Cardiac muscle cell (in vitro differentiated cells and primary cell): ENCODE measurements around the gene SCARF2. TPM values are rescaled to one million over a fixed set of nuclear protein-coding genes. Genes with fewer than 3 reads are reported as not detected.
A peak's percentile ranks its signal among the peaks of the same experiment; 100 is the strongest.

Experiments used
- DNase-seq, 2 donors: peaks; one replicate each; pipeline versions ENCODE4 v3.0.0 to v3.0.0-alpha.2; 2010 to 2017; ENCODE audit warnings: low read depth in 1 of 2, low spot score in 1 of 2
- H3K27ac ChIP-seq: fragments of 200-600 bp; sonication (generic); 2 replicates; pipeline ENCODE4 v1.5.1; 2016
- H3K27me3 ChIP-seq: fragments of 200-600 bp; sonication (generic); 2 replicates; pipeline ENCODE4 v1.6.0; 2016; ENCODE audit warnings: control low read depth
- H3K36me3 ChIP-seq: fragments of 200-600 bp; sonication (generic); 2 replicates; pipeline ENCODE4 v1.5.1; 2016; ENCODE audit warnings: control low read depth
- H3K4me1 ChIP-seq: fragments of 200-600 bp; sonication (generic); 2 replicates; pipeline ENCODE4 v1.8.1; 2017; ENCODE audit warnings: low read depth, mild to moderate bottlenecking, mixed run types
- H3K4me3 ChIP-seq: fragments of 200-600 bp; sonication (generic); 2 replicates; pipeline ENCODE4 v1.5.1; 2016; ENCODE audit warnings: mild to moderate bottlenecking
- H3K9me3 ChIP-seq: fragments of 200-600 bp; sonication (generic); 2 replicates; pipeline ENCODE4 v1.5.1; 2017; ENCODE audit warnings: low read depth, mild to moderate bottlenecking, control low read depth
- CTCF ChIP-seq: IDR thresholded peaks from 2 replicates; pipeline ENCODE4 v1.5.1; 2012; ENCODE audit warnings: low read depth, mild to moderate bottlenecking, low read length
- polyA plus RNA-seq: library from polyadenylated mRNA; unstranded; fragments of >200 nt; fragmentation: Nextera tagmentation; extraction: Ambion mirVana; gene quantifications from 2 replicates; pipeline ENCODE4 v1.2.1, GENCODE V29; 2016
- total RNA-seq: library from RNA; depleted of rRNA; stranded (reverse); fragments of >200 nt; gene quantifications from 2 replicates; pipeline ENCODE4 v1.2.3, GENCODE V29; 2016

The SCARF2 gene
- total and polyA plus RNA-seq, 2 experiments from 2014 or later, result 38.0 to 66.1 TPM

DNA sequence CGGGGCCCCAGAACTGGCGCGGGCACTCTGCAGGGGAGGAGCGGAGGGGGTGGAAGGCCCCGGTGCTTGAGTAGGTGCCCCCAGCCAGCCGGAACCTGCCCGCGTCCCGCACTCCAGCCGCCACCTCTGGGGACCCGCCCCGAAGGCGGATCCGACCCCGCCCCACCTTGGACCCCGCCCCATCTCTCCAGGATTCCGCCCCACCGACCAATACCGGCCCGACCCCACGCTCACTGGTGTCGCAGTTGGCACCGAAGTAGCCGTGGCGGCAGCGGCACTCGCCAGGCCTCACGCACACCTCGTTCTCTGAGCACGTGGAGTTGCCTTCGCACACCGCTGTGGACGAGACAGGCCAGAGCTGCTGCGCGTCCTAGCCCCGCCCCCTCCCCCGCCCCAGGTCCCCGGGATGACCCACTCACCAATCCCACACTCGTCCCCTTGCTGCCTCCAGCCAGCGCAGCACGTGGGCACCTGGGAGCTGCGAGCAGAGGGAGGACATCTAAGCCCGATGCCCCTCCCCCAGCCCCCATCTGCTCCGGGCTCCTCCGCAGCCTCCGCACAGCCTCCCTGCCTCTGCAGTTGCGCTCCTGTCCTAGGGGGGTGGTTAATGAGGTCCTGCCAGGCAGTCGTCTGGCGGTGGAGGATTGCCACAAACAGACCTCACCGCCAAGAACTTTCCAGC is 6.0 kb downstream of the SCARF2 start:
- H3K27ac ChIP-seq, result no peak overlapping the region
- no peak for DNase-seq

GRCh38 chr22:20430720-20431510 is 6.7 kb downstream of the SCARF2 start:
- no peaks in the 10 kb centered on the region for H3K9me3 ChIP-seq
- peaks cover 7% of the 10 kb centered on the region for H3K4me1 ChIP-seq
- H3K36me3 ChIP-seq, result no peaks in the 10 kb centered on the region
- no peak for TF ChIP-seq CTCF
- peak overlapping the region; percentile 22 for H3K4me3 ChIP-seq
- no peak overlapping the region for H3K27ac ChIP-seq
- H3K27me3 ChIP-seq, result peaks cover 55% of the 10 kb centered on the region
- peak in 1 of 2 donors; percentile 80 for DNase-seq

More for the DNA sequence above, 6.0 kb downstream of the SCARF2 start:
- Histone ChIP-seq H3K4me1 (peaks cover 7% of the 10 kb centered on the region), H3K9me3 (no peaks in the 10 kb centered on the region), H3K4me3 (peak overlapping the region; percentile 22), H3K36me3 (no peaks in the 10 kb centered on the region), H3K27me3 (peaks cover 55% of the 10 kb centered on the region)
- TF ChIP-seq CTCF, result no peak

DNA sequence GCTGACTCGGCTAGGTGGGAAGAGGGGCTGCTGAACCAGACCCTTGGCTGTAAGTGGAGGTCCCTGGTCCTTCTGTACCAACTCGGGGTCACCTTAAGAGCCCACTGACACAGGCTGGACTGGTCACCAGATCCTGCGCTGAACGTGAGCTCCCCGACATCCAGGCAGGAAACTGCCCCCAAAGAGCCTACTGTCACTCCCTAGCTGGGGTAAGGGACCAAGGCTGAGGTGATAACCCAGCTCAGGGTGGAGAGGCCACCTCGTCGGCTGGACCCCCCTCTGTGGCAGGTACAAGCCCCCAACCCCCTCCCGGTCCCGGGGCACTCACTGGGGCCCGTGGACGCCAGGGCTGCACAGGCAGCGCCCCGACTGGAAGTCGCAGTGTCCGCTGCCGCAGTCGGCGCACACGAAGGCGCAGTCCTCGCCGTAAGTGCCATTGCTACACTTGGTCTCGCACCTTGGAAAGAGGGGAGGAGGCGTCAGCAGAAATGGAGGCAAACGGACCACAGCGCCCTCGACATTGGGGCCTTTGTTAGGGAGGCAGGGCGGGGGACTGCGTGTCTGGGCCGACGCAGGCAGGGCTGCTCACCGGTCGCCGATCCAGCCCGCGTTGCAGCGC is 7.4 kb downstream of the SCARF2 start:
- Histone ChIP-seq H3K9me3 (no peaks in the 10 kb centered on the region), H3K36me3 (peaks cover under 1% of the 10 kb centered on the region), H3K4me1 (peaks cover 7% of the 10 kb centered on the region), H3K27ac (no peak overlapping the region), H3K27me3 (peaks cover 51% of the 10 kb centered on the region), H3K4me3 (no peak overlapping the region)
- no peak for TF ChIP-seq CTCF
- DNase-seq, result no peak

GRCh38 chr22:20429254-20430100 is 8.1 kb downstream of the SCARF2 start:
- peak in 1 of 2 donors; percentile 61 for DNase-seq
- H3K36me3 ChIP-seq, result peaks cover 3% of the 10 kb centered on the region
- no peak overlapping the region for H3K27ac ChIP-seq
- H3K9me3 ChIP-seq, result no peaks in the 10 kb centered on the region
- no peak for TF ChIP-seq CTCF
- peaks cover 51% of the 10 kb centered on the region for H3K27me3 ChIP-seq
- H3K4me1 ChIP-seq, result peaks cover 7% of the 10 kb centered on the region
- H3K4me3 ChIP-seq, result peak overlapping the region; percentile 10
